Left hindlimb (tissue), 1 donor: ENCODE measurements around the gene CCR3.

ENCODE experiments used
- DNase-seq: peaks from one replicate; pipeline ENCODE4 v3.0.0-alpha.2; 2018

The CCR3 gene

GRCh38 chr3:46299608-46300460 is 57.6 kb downstream of the CCR3 start:
- DNase-seq = no peak

- no peak for DNase-seq
Observed at GRCh38 chr3:46300461-46300789, 58.2 kb downstream of the CCR3 start.

GRCh38 chr3:46301122-46301835 is 59.0 kb downstream of the CCR3 start:
- no peak for DNase-seq

- DNase-seq = no peak
Observed at GRCh38 chr3:46303240-46303639, 61.0 kb downstream of the CCR3 start.

- no peak for DNase-seq
Observed at GRCh38 chr3:46304739-46305138, 62.5 kb downstream of the CCR3 start.

- DNase-seq = no peak
Observed at GRCh38 chr3:46312991-46313390, 70.7 kb downstream of the CCR3 start.

- DNase-seq = no peak
Observed at GRCh38 chr3:46314517-46314916, 72.3 kb downstream of the CCR3 start.

- DNase-seq = no peak
Observed at GRCh38 chr3:46316206-46316605, 73.9 kb downstream of the CCR3 start.
